OCI-LY3 (cell line): ENCODE data around the gene UBR7.
A peak's percentile ranks its signal among the peaks of the same experiment; 100 is the strongest.
"Not testable (repeated sequence)": the region's sequence is repeated elsewhere in the genome, so short reads cannot be mapped to it uniquely, and the experiment has no call there.

Experiments
- H2AFZ ChIP-seq: fragments of 200-600, 300-600 bp; shearing (Covaris generic); 2 replicates; pipeline ENCODE4 v1.6.0; 2014; ENCODE audit warnings: antibody characterized with exemption, low read depth, low read length
- H3K27ac ChIP-seq: fragments of 200-600, 300-600 bp; sonication (generic); 2 replicates; pipeline ENCODE4 v1.5.1; 2014; ENCODE audit warnings: mild to moderate bottlenecking, low read length, moderate library complexity, mixed read lengths
- H3K27me3 ChIP-seq: fragments of 200-600, 300-600 bp; sonication (generic); 2 replicates; pipeline ENCODE4 v1.6.1; 2014; ENCODE audit warnings: low read depth, low read length, mixed read lengths
- H3K36me3 ChIP-seq: fragments of 200-600, 300-600 bp; sonication (generic); replicated peaks from 2 replicates; pipeline ENCODE3; 2014; ENCODE audit warnings: low read depth, low read length, mixed read lengths
- H3K4me1 ChIP-seq: fragments of 300-600, 200-600 bp; sonication (generic); 2 replicates; pipeline ENCODE4 v1.6.1; 2014; ENCODE audit warnings: low read length, mixed read lengths
- H3K4me2 ChIP-seq: fragments of 200-600, 300-600 bp; sonication (generic); 2 replicates; pipeline ENCODE4 v1.6.1; 2014; ENCODE audit warnings: low read length, mixed read lengths
- H3K4me3 ChIP-seq: fragments of 300-600, 200-600 bp; sonication (generic); 2 replicates; pipeline ENCODE4 v1.5.1; 2014; ENCODE audit warnings: antibody characterized with exemption, mild to moderate bottlenecking, low read length, moderate library complexity
- H3K79me2 ChIP-seq: fragments of 300-600, 200-600 bp; shearing (Covaris generic); 2 replicates; pipeline ENCODE4 v1.6.1; 2014; ENCODE audit warnings: mild to moderate bottlenecking, low read length, mixed read lengths
- H3K9ac ChIP-seq: fragments of 300-600, 200-600 bp; shearing (Covaris generic); 2 replicates; pipeline ENCODE4 v1.6.0; 2014; ENCODE audit warnings: mild to moderate bottlenecking, low read length, moderate library complexity
- H3K9me3 ChIP-seq: fragments of 200-600, 300-600 bp; shearing (Covaris generic); 2 replicates; pipeline ENCODE4 v1.6.1; 2014; ENCODE audit warnings: low read length, mixed read lengths; ENCODE audit not compliant: insufficient read depth
- H4K20me1 ChIP-seq: fragments of 200-600, 300-600 bp; sonication (generic); 2 replicates; pipeline ENCODE4 v1.6.1; 2016; ENCODE audit warnings: low read length, mixed read lengths; ENCODE audit not compliant: insufficient read depth
- EZH2phosphoT487 ChIP-seq: fragments of 200-600 bp; shearing (Covaris generic); IDR thresholded peaks from 2 replicates; pipeline ENCODE4 v1.6.1; 2018; ENCODE audit warnings: antibody characterized with exemption, mixed run types, low read depth
- TF ChIP-seq, protein P1 (sequence below): fragments of 200-600, 300-600 bp; sonication (generic); IDR thresholded peaks from 2 replicates; pipeline ENCODE4 v1.5.1; 2014; ENCODE audit warnings: antibody characterized with exemption, low read length, low read depth

UBR7 gene

DNA sequence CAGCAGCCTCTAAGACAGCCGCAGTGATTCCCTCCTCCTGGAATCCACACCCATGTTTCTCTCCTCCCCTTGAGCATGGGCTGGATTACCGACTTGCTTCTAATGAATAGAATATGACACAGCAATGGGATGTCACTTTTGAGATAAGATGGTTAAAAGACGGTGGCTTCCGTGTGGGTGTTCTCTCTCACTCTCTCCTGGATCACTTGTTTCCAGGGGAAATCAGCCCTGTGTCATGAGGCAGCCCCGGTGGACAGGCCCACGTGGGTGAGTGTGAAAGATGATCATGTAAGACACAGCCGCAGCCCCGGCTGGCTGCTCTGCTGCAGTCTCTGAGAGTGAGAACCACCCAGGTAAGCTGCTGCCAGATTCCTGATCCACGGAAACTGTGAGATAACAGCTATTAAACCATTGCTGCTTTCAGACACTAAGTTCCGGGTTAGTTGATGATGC, 33.1 kb upstream of the UBR7 start:
- Histone ChIP-seq H3K27ac (no peak overlapping the region), H3K36me3 (no peaks in the 10 kb centered on the region), H3K9ac (no peak overlapping the region), H3K4me1 (no peaks in the 10 kb centered on the region), H2AFZ (peak overlapping the region; percentile 65; the same call in 1 of the 2 replicates), H4K20me1 (no peaks in the 10 kb centered on the region), H3K4me2 (no peak overlapping the region), H3K27me3 (no peaks in the 10 kb centered on the region), H3K9me3 (no peaks in the 10 kb centered on the region), H3K79me2 (no peaks in the 10 kb centered on the region), H3K4me3 (no peak overlapping the region)
- TF ChIP-seq, protein P1, sequence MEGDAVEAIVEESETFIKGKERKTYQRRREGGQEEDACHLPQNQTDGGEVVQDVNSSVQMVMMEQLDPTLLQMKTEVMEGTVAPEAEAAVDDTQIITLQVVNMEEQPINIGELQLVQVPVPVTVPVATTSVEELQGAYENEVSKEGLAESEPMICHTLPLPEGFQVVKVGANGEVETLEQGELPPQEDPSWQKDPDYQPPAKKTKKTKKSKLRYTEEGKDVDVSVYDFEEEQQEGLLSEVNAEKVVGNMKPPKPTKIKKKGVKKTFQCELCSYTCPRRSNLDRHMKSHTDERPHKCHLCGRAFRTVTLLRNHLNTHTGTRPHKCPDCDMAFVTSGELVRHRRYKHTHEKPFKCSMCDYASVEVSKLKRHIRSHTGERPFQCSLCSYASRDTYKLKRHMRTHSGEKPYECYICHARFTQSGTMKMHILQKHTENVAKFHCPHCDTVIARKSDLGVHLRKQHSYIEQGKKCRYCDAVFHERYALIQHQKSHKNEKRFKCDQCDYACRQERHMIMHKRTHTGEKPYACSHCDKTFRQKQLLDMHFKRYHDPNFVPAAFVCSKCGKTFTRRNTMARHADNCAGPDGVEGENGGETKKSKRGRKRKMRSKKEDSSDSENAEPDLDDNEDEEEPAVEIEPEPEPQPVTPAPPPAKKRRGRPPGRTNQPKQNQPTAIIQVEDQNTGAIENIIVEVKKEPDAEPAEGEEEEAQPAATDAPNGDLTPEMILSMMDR = no peak
- TF ChIP-seq EZH2phosphoT487 = no peak

DNA sequence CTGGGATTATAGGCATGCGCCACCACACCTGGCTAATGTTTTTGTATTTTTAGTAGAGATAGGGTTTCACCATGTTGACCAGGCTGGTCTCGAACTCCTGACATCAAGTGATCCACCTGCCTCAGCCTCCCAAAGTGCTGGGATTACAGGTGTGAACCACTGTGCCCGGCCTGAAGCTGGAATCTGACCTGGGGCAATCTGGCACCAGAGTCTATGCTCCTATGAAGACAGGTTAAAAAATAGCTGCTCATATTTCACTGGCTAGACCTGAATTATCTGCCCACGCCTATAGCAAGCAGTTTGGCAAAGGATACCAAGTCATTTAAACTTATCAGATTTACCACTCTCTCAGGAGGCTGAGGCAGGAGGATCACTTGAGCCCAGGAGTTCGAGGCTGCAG, 32.3 kb upstream of the UBR7 start:
- H3K4me2 ChIP-seq, H2AFZ ChIP-seq, H4K20me1 ChIP-seq, H3K27me3 ChIP-seq, H3K27ac ChIP-seq, H3K79me2 ChIP-seq, H3K9me3 ChIP-seq, H3K9ac ChIP-seq, H3K36me3 ChIP-seq, H3K4me1 ChIP-seq, H3K4me3 ChIP-seq: not testable (repeated sequence)

DNA sequence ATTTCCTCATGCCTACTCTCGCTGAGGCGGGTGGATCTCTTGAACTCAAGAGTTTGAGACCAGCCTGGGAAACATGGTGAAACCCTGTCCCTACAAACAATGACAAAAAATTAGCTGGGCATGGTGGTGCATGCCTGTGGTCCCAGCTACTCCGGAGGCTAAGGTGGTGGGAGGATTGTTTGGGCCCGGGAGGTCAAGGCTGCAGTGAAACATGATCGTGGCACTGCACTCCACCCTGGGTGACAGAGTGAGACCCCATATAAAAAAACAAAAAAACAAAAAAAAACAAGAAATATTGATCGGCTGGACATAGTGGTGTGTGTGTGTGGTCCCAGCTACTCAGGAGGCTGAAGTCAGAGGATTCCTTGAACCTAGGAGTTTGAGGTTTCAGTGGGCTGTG, 31.6 kb upstream of the UBR7 start:
- H3K27ac ChIP-seq = no peak overlapping the region
- no peak for TF ChIP-seq EZH2phosphoT487
- TF ChIP-seq, protein P1 = no peak
- no peak overlapping the region for H3K4me2 ChIP-seq
- no peaks in the 10 kb centered on the region for H3K27me3 ChIP-seq
- no peaks in the 10 kb centered on the region for H3K4me1 ChIP-seq
- H4K20me1 ChIP-seq = no peaks in the 10 kb centered on the region
- no peak overlapping the region for H2AFZ ChIP-seq
- H3K36me3 ChIP-seq = no peaks in the 10 kb centered on the region
- no peak overlapping the region for H3K4me3 ChIP-seq
- H3K9me3 ChIP-seq = no peaks in the 10 kb centered on the region
- no peak overlapping the region for H3K9ac ChIP-seq
- H3K79me2 ChIP-seq = no peaks in the 10 kb centered on the region

DNA sequence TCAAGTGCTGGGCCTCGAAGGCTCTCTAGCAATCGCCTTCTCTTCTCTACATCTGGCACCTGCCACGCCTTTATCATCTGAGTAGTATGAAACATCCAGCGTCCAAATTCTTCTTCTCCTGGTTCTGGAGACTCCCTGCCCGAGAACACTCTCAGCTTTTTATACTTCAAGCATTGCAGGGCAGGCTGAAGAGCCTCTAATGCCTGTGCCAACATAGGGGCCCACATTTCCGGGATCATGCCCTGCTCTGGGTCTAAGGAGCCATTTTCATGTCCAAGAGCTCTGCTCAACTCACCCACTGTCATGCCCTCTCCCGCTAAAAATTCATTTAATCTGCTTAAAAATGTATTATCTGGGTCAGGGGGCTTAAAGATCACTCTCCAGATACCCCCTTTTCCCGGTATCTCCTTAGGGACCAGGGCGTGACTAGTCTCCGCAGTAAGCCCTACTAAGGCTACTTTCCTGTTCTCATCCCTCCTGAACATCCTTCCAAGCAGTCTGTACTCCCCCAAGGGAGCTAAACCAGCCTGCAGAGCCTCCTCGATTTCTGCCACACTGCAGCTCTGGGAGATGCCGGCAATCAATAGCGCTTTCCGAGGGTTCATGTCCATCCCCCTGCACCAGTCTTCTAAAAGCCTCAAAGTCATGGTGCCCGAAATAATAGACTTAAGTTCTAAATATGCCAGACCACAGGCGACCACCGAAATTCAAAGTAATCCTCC, 23.3 kb upstream of the UBR7 start:
- Histone ChIP-seq H4K20me1 (no peaks in the 10 kb centered on the region), H2AFZ (peak overlapping the region; percentile 98; the same call in 1 of the 2 replicates), H3K27ac (peak overlapping the region; percentile 80), H3K4me1 (peaks cover 16% of the 10 kb centered on the region), H3K36me3 (peaks cover 9% of the 10 kb centered on the region), H3K9me3 (no peaks in the 10 kb centered on the region), H3K79me2 (peaks cover 36% of the 10 kb centered on the region), H3K27me3 (no peaks in the 10 kb centered on the region), H3K4me3 (peak overlapping the region; percentile 100), H3K4me2 (peak overlapping the region; percentile 97), H3K9ac (peak overlapping the region; percentile 92)
- no peak for TF ChIP-seq EZH2phosphoT487
- TF ChIP-seq, protein P1 = no peak
